Thymus (tissue), 11 donors: ENCODE measurements around the gene PPFIA1. TPM values are rescaled to one million over a fixed set of nuclear protein-coding genes. Genes with fewer than 3 reads are reported as not detected.

Experiments used
- DNase-seq, 9 donors: peaks; one replicate each; pipeline ENCODE4 v3.0.0-alpha.2; 2013; ENCODE audit warnings: low spot score in 9 of 9, low read depth in 6 of 9, missing footprints in 1 of 9
- H3K27ac ChIP-seq, 2 donors: one replicate each; pipeline ENCODE4 v1.5.1; 2013; ENCODE audit warnings: control low read depth in 1 of 2, low read depth in 1 of 2, low read length in 1 of 2, mild to moderate bottlenecking in 1 of 2, moderate library complexity in 1 of 2
- H3K27me3 ChIP-seq, 2 donors: one replicate each; pipeline ENCODE4 v1.5.1; 2013; ENCODE audit warnings: low read length in 1 of 2; ENCODE audit not compliant: control insufficient read depth in 2 of 2, insufficient read depth in 1 of 2
- H3K36me3 ChIP-seq, 2 donors: one replicate each; pipeline ENCODE4 v1.5.1; 2013; ENCODE audit warnings: low read length in 1 of 2, mild to moderate bottlenecking in 1 of 2, moderate library complexity in 1 of 2; ENCODE audit not compliant: control insufficient read depth in 2 of 2, insufficient read depth in 2 of 2
- H3K4me1 ChIP-seq, 2 donors: one replicate each; pipeline ENCODE4 v1.5.1; 2013; ENCODE audit warnings: low read length in 2 of 2; ENCODE audit not compliant: control insufficient read depth in 2 of 2, insufficient read depth in 2 of 2
- H3K4me3 ChIP-seq, 2 donors: one replicate each; pipeline ENCODE4 v1.5.1; 2013; ENCODE audit warnings: low read length in 2 of 2, control low read depth in 1 of 2, mild to moderate bottlenecking in 1 of 2
- H3K9me3 ChIP-seq, 2 donors: one replicate each; pipeline ENCODE4 v1.5.1; 2013; ENCODE audit warnings: low read length in 1 of 2, mild to moderate bottlenecking in 1 of 2; ENCODE audit not compliant: control insufficient read depth in 2 of 2, insufficient read depth in 1 of 2
- WGBS: extraction: QIAGEN DNeasy Blood & Tissue Kit; methylation state at CpG from one replicate; pipeline ENCODE4 v1.1.7; 2013; 5-methylcytosine and 5-hydroxymethylcytosine counted together
- polyA plus RNA-seq: library from polyadenylated mRNA; stranded (reverse); fragments of 200-250 nt; gene quantifications from one replicate; pipeline ENCODE4 v1.2.3, GENCODE V29; 2013
- total RNA-seq: library from RNA; stranded (reverse); fragments of 120-200 nt; gene quantifications from one replicate; pipeline ENCODE4 v1.2.4, GENCODE V29; 2013
- donor health status: healthy.

PPFIA1 gene
- total and polyA plus RNA-seq, 2 donors = 22.0 to 23.3 TPM

DNA sequence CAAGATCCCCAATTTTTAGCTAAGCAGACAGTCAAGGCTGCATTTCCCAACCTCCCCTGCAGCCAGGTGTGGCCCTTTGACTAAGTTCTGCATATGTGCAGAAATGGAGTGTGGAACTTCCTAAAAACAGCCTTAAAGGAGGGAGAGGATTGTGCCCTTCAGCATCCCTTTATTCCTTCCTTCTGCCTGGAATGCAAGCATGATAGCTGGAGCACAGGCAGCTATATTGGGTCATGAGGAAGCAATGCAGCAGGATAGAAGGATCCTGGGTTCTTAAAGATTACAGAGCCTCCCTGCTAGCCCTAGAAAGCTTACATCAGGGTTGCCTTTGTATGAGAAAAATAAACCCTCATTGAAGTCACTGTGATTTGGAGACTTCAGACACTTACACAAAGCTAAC lies 37.5 kb upstream of the PPFIA1 start:
- H3K27me3 ChIP-seq = peaks cover 0 to 2% of the 10 kb centered on the region in 2 donors
- H3K27ac ChIP-seq = no peak overlapping the region
- no peaks in the 10 kb centered on the region for H3K4me1 ChIP-seq
- H3K36me3 ChIP-seq = no peaks in the 10 kb centered on the region
- H3K4me3 ChIP-seq = no peak overlapping the region
- DNase-seq = no peak
- no peaks in the 10 kb centered on the region for H3K9me3 ChIP-seq

DNA sequence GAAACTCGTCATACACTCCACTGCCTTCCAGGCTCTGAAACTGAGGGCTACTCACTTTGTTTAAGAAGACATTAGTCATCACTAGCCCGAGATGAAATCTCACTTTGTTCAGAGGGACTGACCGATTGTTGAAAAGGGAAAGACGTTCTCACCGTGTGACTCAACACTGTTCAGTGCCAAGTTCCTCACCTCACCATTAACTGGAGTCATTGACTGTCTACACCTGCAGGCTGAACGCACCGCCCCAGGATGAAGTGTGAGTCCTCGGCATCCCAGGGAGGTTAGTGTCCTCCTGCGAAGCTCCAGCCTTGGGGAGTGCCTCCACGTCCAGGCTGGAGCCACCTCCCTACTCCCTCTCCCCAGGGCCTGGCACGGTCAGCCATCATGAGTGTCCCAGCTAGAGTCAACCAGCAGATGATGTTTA lies 37.0 kb upstream of the PPFIA1 start:
- no peak for DNase-seq
- WGBS = 92% methylated on average over 11 of the region's 11 CpGs
- Histone ChIP-seq H3K4me1 (no peaks in the 10 kb centered on the region), H3K4me3 (no peak overlapping the region), H3K9me3 (no peaks in the 10 kb centered on the region), H3K27me3 (peaks cover 0 to 2% of the 10 kb centered on the region in 2 donors), H3K36me3 (no peaks in the 10 kb centered on the region), H3K27ac (no peak overlapping the region)

DNA sequence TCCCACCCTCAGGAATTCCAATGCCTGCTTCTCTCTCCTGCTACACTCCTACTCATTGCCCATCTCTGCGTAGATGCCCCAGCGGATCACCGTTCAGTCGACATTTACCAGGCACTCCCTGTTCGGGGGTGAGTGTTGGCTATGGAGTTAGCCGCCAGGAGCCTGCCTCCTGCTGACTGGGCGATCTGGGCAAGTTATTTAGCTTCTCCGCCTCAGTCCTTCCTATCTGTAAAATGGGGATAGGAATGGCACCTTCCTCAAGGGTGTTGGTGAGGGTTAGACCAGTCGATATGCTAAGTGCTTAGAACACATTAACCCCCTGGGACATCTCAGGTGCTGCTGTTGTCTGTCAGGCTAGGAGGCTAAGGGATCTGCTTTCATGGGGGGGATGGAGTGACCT lies 36.5 kb upstream of the PPFIA1 start:
- Histone ChIP-seq H3K4me1 (no peaks in the 10 kb centered on the region), H3K27me3 (peaks cover 0 to 2% of the 10 kb centered on the region in 2 donors), H3K27ac (no peak overlapping the region), H3K4me3 (no peak overlapping the region), H3K36me3 (no peaks in the 10 kb centered on the region), H3K9me3 (no peaks in the 10 kb centered on the region)
- 97% methylated on average over 9 of the region's 9 CpGs for WGBS
- no peak for DNase-seq

DNA sequence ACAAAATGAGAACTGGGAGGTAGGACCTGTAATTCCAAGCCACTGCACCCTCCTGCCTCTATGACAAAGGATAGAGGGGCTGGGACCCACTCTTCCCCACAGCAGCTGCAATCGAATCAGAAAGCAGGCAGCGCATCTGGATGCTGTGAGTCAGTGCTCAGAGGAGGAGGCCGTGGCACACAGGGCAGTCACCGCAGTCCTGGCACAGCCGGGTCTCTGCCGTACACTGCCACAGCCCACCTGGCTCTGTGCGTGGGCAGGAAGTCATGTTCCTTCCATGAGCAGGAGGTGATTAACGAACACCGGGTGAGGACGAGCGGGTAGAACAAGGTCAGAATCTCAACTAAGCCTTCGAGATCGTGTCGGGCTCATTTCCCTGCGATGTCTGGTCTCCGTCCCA lies 30.2 kb upstream of the PPFIA1 start:
- WGBS = 73% methylated on average over 16 of the region's 16 CpGs
- H3K27me3 ChIP-seq = peaks cover 0 to 4% of the 10 kb centered on the region in 2 donors
- H3K4me3 ChIP-seq = no peak overlapping the region
- H3K27ac ChIP-seq = no peak overlapping the region
- no peaks in the 10 kb centered on the region for H3K9me3 ChIP-seq
- no peaks in the 10 kb centered on the region for H3K36me3 ChIP-seq
- H3K4me1 ChIP-seq = no peaks in the 10 kb centered on the region
- DNase-seq = no peak

DNA sequence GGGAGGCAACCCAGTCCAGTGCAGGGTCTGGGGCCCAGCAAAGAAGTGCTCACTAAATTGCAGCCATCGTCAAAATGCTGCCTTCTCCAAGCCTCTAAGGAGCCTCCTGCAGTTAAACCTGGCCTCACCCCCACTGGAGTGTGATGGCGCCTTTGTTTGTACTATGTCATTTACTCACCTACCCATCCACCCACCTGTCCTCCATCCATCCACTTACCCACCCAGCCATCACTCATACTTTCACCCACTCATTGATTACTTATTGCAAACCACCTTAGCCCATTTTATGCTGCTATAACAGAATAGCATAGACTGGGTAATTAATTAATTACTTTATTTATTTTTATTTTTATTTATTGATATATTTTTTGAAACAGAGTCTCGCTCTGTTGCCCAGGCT lies 28.8 kb upstream of the PPFIA1 start:
- Histone ChIP-seq H3K27ac (no peak overlapping the region), H3K27me3 (peaks cover 0 to 4% of the 10 kb centered on the region in 2 donors), H3K9me3 (no peaks in the 10 kb centered on the region), H3K36me3 (no peaks in the 10 kb centered on the region), H3K4me1 (no peaks in the 10 kb centered on the region), H3K4me3 (no peak overlapping the region)
- 94% methylated on average over 3 of the region's 3 CpGs for WGBS
- no peak for DNase-seq

DNA sequence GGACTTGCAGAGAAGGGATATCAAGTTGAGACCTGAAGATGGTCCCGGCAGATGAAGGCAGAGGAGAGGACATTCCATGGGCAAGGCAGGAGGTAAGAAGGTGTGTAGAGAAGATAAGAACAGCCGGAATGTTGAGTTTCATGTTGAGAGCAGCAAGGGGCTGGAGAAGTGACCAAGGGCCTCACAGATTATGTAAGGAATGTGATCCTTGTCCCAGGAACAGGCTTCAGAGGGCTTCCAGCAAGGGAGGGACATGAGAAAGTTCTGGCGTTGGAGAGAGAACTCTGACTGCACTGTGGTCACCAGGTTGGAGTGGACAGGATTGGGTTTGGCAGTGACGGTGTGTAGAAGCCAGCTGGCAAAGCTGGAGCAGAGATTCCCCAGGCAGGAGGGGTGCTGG lies 27.6 kb upstream of the PPFIA1 start:
- peaks cover 0 to 7% of the 10 kb centered on the region in 2 donors for H3K27me3 ChIP-seq
- H3K9me3 ChIP-seq = no peaks in the 10 kb centered on the region
- WGBS = 89% methylated on average over 4 of the region's 4 CpGs
- no peaks in the 10 kb centered on the region for H3K4me1 ChIP-seq
- H3K4me3 ChIP-seq = no peak overlapping the region
- no peaks in the 10 kb centered on the region for H3K36me3 ChIP-seq
- no peak overlapping the region for H3K27ac ChIP-seq
- DNase-seq = no peak

DNA sequence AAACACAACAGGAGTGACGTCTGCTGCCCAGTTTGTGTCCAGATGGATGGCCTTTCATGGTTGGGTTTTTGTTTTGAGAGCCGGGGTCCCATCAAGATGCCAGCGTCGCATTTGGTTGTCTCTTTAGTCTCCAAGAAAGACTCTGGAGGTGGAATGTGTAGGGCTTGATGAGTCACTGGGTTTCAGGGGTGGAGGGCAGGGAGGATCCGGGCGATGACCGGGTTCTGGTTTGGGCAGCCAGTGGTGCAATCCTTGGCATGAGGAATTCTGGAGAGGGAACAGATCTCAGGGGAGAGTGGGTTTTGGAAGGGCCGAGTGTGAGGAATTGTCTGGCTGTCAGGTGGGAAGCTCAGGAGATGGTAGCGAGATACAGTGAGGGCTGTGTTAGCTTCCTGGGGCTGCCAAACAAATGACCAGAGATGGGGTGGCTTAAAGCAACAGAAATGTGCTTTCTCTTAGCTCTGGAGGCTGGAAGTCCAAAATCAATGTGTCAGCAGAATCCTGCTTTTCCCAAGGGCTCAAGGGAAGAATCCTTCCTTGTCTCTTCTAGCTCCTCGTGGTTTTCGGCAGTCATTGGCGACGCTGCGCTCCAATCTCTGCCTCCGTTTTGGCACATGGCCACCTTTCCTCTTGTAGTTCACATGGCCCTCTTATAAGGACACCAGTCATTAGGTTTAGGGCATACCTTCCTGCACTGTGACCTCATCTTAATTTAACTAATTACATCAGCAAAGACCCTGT lies 26.4 kb upstream of the PPFIA1 start:
- no peak for DNase-seq
- Histone ChIP-seq H3K27me3 (peaks cover 0 to 7% of the 10 kb centered on the region in 2 donors), H3K4me3 (no peak overlapping the region), H3K27ac (no peak overlapping the region), H3K4me1 (no peaks in the 10 kb centered on the region), H3K9me3 (no peaks in the 10 kb centered on the region), H3K36me3 (no peaks in the 10 kb centered on the region)
- 97% methylated on average over 15 of the region's 15 CpGs for WGBS

DNA sequence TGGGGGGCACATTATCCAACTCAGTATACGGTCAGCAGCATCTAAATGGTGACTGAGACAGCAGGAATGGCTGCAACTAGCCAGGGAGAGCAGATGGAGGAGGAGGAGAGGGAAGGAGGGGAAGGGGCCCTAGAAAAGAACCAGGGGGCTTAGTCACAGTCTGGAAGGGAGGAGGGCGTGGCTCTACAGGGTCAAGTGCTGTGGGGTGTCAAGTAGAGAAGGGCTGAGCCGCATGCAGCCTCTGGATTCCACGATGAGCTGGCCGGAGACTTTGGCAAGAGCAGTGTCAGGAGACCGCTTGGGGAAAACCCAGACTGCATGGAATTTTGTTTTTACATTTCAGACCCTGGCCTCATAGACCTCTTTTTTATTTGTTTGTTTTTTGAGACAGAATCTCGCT lies 25.8 kb upstream of the PPFIA1 start:
- Histone ChIP-seq H3K4me1 (no peaks in the 10 kb centered on the region), H3K27me3 (peaks cover 0 to 7% of the 10 kb centered on the region in 2 donors), H3K4me3 (no peak overlapping the region), H3K36me3 (no peaks in the 10 kb centered on the region), H3K27ac (no peak overlapping the region), H3K9me3 (no peaks in the 10 kb centered on the region)
- DNase-seq = no peak
- 90% methylated on average over 7 of the region's 7 CpGs for WGBS

DNA sequence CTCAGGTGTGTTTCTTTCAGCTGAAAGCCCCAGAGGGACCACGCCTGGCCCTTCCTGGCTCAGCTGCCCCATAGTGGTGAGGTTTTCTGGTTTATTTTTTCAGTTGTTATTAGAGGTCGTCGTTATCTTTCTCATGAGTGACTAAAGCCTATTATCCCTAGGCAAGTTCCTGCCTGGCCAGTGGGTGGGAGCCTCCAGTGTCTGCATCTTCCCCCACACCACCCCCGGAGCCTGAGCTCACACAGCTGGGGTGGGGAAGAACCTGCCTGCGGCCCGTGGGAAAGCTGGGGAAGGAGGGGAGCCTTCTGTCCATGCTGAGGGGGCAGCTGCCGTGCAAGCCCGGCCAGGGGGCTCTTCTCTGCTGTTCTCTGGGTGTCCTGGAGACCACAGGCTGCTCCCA lies 24.3 kb upstream of the PPFIA1 start:
- Histone ChIP-seq H3K4me1 (no peaks in the 10 kb centered on the region), H3K4me3 (no peak overlapping the region), H3K27ac (no peak overlapping the region), H3K9me3 (no peaks in the 10 kb centered on the region), H3K36me3 (no peaks in the 10 kb centered on the region), H3K27me3 (peaks cover 0 to 5% of the 10 kb centered on the region in 2 donors)
- DNase-seq = no peak
- 83% methylated on average over 8 of the region's 8 CpGs for WGBS
